NCI-H1105 treated with DMSO at 0.1 percent for 48 hours (cell line): ENCODE measurements around the gene UNC5C.

Source experiments
- DNase-seq: peaks from one replicate; lab custom pipeline; 2025; lab: John Stamatoyannopoulos, UW

The UNC5C gene

DNA sequence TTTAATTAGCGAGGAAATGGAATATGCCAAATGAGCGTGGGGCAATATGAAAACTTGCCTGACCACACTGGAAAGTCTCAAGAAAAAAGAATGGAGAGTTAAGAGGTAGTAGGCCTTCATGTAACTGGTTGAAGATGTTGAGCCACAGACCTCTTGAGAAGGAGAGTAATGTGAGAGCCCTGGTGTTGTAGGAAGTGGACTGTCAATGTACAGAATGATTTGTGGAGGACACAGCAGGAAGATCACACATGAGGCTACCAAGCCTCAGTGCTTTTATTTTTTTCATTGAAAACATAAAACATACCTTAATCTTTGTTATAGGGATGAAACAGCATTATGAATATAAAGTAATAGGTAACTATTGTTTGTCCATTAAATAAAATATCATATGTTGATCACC, 331.6 kb downstream of the UNC5C start:
- DNase-seq = no peak

- DNase-seq = no peak
Measured at GRCh38 chr4:95216636-95217035, 332.1 kb downstream of the UNC5C start.

GRCh38 chr4:95215991-95216605, 332.7 kb downstream of the UNC5C start:
- no peak for DNase-seq

DNA sequence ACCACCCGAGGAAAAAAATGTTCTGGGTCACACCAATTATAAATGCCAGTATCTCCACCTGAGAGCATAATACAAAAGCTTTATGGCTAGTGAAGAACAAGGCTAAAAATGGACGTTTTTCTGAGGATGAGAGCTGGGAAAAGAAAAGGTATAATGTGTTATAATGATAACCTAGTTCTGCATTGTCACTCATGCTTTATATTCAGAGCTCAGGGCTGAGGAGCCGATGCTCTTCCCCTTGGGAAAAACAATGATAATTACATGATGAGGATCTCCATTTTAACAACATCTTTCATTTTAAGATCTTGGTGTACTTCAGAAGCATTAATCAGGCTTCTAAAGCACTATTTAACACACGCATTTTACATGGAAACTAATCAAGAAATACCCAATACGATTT, 333.7 kb downstream of the UNC5C start:
- DNase-seq = no peak

- DNase-seq = no peak
Measured at GRCh38 chr4:95214408-95214807, 334.4 kb downstream of the UNC5C start.

GRCh38 chr4:95213366-95213765, 335.4 kb downstream of the UNC5C start:
- DNase-seq = peak; percentile 31

DNA sequence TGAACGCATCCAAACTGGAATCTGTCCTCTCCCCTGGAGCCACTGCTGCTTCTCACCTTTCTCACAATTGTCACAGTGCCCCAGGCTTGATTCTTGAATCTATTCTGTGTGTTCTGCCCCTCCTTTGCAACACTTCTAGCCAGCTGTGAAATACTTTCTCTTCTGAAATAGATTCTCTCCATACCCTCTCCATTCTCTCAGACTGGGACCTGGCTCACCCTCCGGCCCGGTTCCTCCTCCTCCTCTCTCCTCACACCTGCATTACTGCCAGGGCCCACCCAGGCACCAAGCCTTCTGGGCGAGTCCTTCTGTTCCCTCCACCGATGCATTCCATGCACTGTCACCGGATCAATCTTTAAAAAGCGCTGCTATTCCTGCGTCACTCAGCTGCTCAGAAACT, 336.1 kb downstream of the UNC5C start:
- no peak for DNase-seq

- no peak for DNase-seq
Measured at GRCh38 chr4:95209927-95210326, 338.8 kb downstream of the UNC5C start.

- DNase-seq = no peak
Measured at GRCh38 chr4:95204873-95205272, 343.9 kb downstream of the UNC5C start.

DNA sequence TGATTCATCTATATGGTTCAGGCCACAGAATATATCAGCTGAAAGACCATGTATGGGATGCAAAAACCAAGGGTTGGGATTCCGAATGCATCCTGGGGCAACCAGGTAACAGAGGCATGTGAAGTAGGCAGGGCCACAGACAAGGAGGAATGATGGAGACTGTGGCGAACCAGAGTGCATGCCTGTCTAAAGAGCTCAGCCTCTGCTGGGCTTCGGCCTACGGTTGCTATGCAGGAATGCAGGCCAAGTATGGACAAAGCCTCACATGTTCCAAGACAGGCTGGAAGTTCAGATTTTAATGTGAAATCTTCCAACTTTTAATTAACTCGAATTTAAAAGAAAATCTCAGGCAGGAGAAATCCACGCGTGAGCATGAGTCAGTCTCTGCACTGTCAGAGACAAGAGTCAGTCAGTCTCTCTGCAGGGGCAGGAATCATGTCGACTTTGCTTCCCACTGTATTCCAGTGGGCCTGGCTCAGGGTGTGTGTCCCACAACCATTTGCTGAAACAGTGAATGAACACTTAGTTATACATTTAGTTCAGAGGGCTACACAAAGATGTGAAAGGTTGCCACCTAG, 344.4 kb downstream of the UNC5C start:
- DNase-seq = no peak

DNA sequence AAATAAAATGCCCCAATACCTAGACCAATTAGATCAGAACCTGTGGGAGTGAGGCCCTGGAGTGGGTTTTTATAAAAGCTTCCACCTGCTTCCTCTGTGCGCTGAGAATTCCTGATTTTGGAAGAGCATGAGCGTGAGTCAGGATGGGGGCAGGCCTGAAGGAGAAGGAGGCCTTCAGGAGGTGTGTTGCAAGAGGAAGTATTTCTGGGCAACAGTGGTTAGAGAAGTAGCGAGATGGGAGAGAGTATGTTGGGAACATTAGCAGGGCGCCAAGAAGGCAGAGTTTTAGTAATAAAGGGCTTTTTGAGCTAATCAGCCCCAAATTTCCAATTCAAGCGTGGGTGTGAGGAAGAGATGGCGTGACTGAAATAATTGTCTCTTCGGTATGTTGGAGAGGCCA, 349.8 kb downstream of the UNC5C start:
- DNase-seq = no peak

DNA sequence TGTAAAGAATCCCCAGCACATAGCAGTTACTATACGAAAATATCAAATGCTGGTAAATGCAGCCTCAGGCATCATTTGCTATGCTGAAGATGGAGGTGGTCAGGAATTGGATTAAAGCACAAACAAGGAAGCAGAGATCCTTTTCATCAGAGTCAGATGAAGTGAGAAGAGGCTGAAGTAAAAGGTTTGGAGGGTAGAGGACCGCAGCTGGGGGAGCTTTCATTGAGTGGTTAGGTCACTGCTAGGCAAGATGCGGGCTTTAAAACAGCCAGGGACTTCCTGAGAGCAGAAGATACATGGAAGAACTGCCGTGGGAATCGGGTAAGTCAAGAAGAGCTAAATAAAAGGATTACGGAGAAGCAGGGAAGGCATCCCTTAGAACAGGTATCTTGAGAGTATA, 351.4 kb downstream of the UNC5C start:
- no peak for DNase-seq

DNA sequence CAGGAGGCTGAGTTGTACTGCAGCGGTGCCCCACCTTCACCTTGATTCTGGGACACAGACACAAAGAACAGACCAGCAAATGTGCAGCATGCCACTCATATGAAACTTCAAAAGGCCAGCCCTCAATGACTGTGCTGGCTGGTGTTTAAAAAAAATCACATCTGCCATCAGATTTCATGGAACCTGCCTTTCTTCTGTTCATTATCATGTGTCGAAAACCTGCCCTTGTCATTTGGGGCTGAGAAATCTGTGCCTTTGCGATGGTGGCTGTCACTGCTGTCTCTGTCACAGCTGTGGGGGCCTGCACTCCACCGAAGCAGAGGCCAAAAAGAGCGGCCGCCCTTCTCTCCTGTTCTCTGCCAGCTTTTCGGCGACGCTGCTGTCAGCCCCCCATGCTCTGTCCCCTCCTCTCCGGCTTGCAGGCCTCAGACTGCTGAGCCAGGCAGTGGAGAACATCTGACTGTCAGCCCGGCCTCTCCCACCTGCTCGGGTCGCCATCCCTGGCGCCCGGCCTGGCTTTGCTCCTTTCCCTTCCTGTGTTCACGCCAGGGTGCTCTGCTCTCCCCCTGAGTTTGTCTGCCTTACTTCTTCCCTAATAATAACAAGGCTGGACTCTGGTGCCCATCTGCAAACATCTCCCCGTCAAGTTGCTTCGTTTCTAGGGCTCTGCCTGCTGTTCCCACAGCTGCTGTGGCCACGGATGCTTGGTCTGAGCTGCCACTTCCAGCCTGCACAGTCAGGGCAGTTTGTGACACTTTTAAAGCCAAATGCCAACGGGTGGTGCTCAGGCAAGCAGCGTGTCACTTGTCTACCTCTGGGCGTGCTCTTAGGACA, 355.2 kb downstream of the UNC5C start:
- no peak for DNase-seq

DNA sequence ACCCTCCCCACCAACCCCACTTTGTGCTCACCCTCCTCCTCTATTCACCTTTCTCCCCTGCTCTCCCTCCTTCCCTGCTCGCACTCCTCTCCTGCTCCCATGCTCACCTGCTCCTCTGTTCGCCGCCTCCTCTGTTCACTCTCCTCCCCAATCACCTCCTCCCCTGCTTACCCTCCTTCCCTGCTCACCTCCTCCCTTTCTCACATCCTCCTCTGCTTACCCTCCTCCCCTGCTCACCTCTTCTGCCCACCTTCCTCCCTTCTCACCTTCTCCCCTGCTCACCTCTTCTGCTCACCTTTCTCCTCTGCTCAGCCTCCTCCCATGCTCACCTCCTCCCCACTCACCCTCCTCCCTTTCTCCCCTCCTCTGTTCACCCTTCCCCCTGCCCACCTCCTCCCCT, 357.2 kb downstream of the UNC5C start:
- DNase-seq = no peak

- peak; percentile 76 for DNase-seq
Measured at GRCh38 chr4:95190751-95191436, 357.9 kb downstream of the UNC5C start.

- no peak for DNase-seq
Measured at GRCh38 chr4:95188701-95189370, 359.9 kb downstream of the UNC5C start.

DNA sequence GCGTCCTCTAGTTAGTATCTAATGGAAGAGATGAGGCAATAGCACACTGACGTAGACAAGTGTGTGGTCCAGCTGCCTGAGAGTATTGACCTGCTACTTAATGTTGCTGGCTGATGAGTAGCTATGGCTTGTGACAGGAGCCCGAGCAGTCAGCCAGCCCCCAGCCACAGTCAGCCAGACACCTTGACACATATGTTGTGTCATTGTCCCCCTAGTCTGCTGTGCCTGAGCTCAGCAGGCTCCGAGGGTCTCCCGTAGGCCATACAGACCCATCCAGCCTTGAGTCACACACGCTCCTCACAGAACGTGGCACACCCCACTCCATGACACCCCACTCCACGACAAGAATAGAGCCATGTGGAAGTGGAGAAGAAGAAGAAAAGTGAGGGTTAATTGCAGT, 362.1 kb downstream of the UNC5C start:
- no peak for DNase-seq

- DNase-seq = no peak
Measured at GRCh38 chr4:95183656-95184408, 364.9 kb downstream of the UNC5C start.

- no peak for DNase-seq
Measured at GRCh38 chr4:95181996-95182306, 366.8 kb downstream of the UNC5C start.

DNA sequence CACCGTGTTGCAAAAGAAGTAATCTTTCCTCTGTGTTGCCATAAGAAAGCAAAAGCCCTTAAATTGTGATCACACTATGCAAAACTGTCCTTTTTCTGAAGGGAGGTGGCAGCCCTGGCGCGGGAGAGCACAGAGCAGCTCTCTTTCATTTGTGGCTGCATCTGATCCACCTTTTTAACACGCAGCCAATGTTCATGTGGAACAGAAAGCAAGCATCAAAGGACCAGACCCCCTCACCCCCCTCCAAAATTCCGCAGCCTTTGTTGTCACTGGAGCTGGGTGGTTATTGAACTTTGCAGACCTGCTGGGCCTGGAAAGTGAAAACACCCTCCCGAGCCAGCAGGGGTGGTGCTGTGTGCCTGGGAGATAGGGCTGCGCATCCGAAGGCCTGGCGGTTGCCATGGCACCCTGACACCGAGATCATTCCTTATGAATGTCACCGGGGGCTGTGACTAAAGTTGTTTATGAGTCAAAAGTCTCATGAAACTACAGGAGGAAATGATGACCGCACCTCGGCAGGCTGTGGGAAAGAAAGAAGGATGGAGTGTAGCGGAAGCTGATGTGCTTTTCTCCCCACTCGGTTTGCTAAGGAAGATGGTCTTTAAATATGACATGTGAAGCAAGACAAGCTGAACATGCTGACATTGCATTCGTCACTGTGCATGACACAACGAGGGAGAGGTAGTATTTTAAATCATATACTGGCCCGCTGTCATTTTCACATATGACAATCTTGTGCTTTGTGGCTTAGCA, 367.4 kb downstream of the UNC5C start:
- no peak for DNase-seq
